HG02943 (cell line): ENCODE data around the gene TNS3.
"Not testable (repeated sequence)": the region's sequence is repeated elsewhere in the genome, so short reads cannot be mapped to it uniquely, and the experiment has no call there.

Source experiments
- ATAC-seq: cut with Tn5 transposase; IDR thresholded peaks from one replicate; pipeline ENCODE4 v1.9.1; 2021; ENCODE audit warnings: mild to moderate bottlenecking, low read depth, moderate library complexity; ENCODE audit not compliant: unreplicated experiment

The TNS3 gene

DNA sequence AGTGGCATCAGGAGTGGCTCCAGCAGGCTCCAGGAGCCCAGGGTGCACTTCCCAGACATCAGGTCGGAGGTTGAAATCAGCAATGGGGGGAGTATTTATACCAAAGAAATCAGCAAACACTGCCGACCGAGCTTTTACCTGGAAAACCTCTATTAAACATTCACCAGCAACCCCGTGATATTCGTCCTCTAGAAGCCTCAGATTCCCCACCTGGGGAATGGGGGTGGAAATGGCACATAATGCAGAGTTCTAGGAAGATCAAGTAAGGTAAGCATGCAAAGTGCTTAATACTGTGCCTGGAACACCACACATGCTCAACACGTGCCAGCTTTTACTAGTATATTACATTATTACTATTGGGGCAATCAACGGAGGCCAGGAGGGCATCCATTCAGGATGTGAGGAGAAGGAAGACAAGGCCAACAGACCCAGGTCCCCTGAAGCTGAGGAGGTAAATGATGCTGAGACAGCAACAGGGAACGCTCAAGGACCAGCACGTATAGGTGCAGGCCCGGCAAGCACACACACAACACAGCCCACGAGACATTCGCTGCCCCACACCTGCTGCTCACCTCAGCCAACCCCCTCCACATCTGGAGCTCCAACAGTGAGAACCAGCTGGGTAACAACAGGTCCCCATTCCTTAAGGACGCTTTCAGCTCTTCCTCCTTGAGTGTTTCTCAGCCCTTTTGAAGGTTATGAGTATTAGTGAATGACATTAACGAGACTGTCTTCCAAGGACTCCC, 125.5 kb downstream of the TNS3 start:
- no peak for ATAC-seq

DNA sequence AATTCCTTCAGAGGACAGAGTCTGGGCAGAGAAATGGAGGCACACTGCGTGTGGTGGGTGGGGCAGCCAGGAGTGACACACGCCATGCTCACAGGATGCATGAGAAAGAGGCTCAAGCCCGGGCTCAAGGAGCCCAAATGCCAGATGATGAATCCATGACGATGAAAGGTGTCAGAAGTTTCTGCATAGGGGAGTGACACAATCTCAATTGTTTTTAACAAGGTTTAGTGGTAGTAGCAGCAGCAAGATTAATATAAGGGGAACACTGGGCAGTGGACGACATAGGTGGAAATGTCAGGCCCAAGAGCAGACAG, 126.1 kb downstream of the TNS3 start:
- no peak for ATAC-seq

DNA sequence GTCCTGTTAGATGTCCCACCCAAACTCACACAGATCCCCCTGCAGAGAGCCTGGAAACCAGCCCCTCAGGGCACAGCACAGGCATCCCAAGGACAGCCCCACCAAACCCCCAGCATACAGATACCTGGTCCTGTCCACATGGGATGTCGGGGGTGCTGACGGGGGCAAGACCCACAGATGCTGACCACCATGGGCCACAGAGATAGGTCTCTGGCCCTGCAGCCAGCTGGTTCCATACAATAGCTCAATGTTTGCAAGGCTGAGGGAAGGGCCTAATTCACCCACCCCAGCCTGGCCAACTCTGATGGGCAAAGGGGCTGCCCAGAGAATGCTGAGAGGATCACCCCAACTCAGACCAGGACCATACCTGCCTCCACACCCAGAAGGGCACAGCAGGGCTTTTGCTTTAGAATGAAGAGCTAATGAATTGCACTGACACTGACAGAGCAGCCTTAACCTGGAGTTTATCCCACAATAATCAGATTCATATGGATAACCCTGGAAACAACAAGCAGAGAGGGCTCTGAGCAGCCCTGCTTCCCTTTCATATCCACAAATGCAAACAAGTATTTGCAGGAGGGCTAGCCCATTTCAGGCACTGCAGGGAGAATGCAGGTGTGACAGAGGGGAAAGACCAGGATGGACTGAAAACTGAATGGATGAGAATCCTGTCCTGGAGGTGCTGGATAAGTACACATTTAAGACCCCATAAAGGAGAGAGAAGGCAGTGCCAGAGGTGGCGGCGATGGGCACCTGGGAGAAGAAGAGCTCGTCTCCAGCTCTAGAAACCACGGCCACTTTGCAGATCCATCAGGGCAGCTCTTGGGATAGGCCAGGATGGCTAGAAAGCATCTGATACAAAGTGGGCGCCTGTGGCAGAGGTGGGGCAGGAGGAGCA, 126.7 kb downstream of the TNS3 start:
- ATAC-seq, result no peak

DNA sequence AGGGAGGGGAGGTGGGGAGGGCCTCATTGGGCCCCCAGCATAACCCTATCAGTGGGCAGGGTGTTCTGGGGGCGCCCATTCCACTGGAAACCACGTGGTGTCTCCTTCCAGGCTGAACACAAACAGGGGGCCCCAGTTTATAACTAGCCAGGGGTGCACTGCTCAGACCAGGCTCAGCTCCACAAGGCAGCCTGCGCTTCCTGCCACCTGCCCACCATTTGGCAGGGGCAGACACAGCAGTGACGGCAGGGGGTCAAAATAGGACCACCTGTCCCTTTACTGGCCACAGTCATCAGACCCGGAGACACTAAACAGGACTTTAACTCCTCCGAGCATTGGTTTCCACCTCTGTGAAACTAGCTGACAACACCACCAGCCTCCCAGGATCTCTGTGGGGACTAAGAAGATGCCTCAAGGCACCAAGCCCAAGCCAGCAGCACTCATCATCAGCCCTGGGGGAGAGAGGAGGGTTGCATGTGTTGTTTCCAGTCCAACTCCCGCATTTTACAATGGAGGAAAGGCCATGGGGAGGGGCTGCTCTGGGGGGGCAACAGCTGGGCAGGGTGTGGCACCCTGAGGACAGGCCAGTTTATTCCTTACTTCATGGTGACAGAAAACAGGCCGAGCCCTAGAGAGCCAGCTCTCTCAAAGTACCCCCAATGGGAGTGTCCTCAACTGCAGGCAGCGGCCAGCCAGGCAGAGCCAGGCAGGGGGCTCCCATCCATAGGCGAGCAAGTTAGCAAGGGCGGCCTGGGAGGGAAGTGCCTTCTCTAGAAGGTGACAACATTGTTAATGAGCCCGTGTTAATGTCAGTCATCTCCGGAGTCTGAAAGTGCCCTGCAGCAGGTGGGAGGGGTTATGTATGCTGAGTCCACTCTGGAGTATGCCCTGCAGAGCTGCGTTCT, 127.6 kb downstream of the TNS3 start:
- ATAC-seq, result no peak

DNA sequence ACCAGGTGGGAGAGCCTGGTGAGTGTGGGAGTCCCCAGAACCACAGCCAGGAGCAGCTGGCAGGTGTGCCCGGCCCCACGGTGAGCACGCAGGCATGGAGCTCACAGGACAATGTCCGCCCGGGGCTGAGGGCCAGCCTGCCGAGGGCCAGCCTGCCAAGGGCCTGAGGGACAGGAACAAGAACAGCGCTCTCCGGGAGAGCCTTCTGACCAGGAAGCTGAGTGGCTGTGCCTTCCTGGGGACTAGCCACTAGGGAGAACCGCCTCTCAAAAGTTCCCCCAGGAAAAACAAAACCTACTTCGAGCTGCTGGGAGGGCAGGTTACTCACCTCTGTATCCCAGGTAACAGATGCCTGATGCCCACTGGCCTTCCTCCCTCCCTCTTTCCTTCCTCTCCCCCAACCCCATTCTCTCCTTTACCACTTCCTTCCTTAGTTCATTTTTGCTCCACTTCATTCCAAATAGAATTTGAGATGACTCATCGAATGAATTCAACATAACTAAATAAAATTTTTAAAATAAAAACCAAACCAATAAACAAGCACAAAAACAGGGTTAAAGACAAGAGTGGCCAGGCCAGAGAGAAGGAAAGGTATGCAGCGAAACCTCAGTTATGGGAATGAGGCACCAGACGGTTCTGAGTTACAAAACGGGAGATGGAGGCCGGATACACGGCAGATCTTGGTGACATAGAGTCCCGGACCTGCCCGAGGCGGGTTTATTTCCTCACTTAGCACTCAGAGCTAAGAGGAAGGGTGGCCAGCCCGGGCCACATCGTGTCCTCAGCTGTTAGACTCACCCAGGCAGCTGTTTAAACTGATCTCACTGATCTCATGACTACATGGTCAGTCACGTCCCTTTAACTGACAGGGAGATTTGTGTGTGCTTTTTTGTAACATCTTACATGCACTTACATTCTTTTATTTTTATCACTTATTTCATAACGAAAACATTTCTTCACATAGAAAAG, 128.5 kb downstream of the TNS3 start:
- no peak for ATAC-seq

DNA sequence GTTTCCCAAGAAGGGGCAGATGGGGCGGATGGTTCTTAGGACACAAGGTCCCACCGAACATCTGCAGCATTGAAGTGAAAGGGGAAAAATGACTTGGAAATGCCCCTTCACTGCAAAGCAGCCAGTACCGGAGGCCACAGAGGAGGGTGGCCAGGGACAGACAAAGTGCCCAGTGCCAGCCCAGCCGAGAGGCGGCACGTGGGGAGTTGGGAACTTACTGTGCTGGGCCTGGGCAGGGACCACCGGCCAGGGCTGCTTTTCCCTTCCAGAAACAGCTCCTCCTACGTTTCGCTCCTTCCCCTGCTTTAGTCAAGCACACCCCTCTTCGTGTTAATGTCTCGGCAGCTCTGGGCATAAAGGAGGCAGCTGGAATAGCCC, 129.2 kb downstream of the TNS3 start:
- no peak for ATAC-seq

DNA sequence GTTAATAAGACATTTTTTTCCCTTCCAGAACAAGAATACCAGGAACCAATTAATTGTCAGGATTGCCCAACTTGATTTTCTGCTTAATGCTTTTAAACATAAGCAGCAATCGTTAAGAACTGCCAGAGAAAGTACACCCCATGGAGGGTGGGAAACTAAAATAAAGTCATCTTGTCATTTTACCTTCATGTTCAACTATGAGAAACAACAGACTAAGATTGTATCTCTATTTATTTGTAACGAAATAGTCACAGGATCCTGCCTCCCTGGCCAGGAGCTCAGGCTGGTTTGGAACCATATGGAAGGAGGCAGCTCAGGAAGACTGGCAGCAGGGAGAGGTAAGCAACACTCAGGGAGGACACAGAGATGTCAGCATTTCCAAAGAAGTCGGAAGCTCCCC, 129.6 kb downstream of the TNS3 start:
- no peak for ATAC-seq

DNA sequence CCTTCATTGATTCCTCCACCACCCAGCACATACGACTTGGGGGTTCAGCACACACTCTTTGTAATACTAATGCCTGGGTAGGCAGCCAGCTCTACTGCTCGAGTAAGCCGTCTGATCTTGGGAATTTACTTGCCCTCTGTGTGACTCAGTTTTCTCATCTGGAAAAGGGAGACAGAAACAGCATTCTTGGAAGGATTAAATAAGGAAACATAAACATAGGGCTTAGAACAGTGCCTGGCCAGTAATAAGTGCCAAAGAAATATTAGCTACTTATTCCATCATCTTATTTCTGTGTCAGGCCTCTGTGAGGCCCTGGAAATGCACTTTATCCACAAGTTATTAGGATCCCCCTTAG, 130.1 kb downstream of the TNS3 start:
- no peak for ATAC-seq

DNA sequence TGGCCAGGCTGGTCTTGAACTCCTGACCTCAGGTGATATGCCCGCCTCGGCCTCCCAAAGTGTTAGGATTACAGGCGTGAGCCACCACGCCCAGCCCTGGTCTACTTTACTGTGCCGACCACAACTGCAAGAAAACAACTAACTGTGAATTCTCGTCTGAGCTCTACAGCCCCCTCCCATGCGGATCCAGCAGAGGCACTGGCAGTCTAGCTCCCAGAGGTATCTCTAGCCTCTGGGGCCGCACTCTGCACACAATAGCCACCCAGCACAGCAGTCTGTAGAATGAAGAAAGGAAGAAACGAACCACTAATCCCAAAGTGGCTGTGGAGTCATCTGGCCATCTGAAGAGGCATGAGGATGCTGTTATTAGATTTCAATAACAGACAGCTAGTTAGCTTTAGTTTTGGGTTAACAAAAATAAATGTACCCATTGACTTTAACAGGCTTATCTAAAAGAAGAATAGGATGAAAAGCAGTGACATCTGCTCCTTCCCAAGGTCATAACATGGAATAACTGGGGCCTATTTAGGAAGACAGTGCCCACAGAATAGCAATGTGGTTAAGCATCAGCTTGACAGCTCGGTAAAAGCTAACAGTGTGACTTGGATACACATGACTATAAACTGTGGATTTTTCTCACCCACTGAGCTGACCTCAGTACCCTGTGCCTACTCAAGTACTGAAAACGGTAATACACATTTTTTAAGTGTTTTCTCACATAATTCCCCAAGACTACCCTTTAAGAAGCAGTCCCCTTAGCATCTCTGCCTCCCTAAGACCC, 131.9 kb downstream of the TNS3 start:
- no peak for ATAC-seq

DNA sequence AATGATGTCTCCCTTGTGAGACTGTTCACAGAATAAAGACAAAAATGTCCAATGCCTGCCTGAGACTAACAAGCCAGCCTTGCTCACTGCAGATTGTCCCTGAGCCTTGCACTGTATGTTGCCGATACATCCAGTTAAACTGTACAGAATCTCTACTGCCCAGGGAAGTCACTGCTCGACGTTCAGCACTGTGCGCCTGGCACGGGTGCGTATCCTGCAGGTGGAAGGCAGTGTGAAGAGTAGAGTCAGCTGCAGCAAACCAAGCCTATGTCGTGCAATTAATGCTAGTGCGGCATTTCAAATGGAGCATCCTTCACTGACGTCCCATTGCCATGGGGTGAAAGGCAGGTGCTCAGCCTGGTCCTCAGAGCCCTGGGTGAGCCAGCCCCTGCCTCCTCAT, 132.9 kb downstream of the TNS3 start:
- no peak for ATAC-seq

DNA sequence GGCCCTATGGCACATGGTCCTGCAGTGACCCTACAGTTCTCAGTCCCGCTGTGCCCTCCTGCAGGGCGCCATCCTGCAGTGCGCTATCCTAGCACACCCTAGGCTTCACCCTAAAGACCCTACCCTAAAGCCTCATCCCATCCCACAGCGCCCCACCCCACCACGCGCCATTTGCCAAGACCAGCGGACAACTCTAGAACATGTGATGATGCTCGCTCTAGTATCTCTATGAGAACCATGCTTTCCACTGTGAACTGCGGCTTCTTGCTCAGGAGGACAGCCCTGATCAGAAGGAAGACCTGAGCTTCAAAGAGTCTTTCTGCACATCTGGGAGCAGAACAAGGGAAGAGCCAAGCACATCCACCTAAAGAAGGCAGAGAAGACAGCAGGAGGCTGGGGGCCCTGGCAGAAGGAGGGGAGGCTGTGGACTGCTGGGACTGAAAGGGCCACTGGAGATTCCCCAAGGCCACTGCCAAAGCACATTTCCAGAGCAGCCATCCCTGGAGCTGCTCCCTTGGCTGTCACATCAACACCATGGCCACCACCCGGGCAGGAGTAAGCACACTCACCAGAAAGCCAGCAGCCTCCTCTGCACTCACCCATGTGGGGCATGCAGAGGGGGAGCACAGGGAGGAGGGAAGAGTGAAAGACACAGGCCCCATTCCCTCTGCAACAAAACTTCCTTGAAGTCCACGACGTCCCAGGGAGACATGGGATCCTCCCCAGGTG, 134.1 kb downstream of the TNS3 start:
- ATAC-seq, result no peak

DNA sequence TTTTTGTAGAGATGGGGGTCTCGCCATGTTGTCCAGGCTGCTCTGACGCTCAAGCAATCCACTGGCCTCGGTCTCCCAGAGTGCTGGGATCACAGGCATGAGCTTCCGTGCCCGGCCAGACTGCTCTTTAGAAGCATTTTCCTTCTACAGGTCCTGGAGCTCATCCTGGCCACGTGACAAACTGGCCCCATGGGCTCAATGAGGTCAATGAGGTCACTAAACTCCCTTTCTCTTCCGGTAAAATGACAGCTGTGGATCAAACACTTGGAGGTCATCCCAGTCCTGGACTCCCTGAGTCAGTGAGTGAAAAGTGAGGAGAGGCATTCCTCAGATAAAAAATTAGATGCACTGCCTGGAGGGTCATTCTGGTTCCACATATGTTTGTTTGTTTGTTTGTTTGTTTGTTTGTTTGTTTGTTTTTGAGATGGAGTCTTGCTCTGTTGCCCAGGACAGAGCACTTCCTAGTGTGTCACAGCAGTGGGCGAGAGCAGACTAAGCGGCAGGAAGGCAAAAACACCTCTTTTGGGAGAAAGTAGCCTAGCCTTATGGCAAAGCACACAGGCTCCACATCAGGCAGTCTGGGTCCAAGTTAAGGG, 134.9 kb downstream of the TNS3 start:
- no peak for ATAC-seq

DNA sequence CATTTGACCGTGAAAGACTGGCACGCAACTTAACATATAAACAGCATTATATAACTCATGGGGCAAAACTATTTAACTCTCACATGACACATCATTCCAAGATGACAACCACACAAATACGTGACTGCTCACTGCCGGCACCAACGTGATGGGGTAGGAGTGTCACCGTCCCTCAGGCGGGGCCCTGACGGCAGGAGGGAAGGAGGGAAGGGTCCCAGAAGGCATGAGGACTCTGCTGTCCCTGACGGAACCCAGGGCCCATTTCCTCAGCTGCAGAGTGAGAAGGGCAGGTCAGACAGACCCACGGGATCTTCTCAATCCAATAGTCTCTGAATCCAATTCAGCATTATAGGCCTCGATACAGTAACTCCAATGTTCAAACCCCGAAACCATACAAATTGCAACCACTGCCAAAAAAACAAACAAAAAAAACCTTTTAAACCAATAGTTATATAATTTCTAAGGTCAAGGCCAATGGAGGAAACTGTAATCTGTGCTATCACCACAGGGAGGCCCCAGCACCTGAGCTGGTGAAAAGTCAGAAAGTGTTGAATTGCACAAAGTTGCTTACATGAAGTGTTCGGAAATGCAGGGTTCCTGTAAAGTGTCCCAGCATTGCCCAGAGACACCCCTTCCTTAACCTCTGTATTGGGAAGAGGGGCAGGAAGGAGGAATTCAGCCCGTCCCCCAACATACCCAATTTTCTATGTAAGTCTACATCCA, 137.4 kb downstream of the TNS3 start:
- no peak for ATAC-seq

DNA sequence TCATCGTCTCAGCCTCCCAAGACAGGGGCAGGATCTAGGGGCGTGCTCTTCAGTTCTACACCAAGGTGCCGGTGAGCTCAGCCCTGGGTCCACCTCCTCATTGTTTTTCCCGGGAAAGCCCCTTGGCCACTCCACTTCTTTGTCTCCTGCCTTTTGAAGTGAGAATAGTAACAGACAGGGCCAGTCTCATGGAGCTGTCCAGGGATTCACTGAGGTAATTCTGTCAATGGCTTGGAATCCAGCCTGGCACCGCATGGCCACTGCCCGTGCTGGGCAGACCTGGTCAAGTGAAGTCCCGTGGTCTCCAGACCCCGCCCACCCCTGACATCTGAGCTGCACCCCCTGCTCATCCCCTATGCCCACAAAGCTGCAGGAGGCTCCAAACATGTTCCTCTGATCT, 138.9 kb downstream of the TNS3 start:
- no peak for ATAC-seq

DNA sequence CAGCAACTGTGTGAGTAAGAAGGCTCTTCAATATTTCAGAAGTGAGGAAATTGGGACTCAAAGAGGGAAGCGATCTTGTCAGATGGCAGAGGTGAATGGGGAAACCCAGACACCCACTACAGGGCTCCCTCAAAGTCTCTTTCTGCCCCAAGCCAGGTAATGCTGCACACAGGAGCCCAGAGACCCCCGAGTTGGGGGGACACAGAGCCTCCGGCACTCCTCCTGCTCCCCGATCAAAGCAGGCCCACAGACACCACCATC, 139.4 kb downstream of the TNS3 start:
- ATAC-seq, result no peak

DNA sequence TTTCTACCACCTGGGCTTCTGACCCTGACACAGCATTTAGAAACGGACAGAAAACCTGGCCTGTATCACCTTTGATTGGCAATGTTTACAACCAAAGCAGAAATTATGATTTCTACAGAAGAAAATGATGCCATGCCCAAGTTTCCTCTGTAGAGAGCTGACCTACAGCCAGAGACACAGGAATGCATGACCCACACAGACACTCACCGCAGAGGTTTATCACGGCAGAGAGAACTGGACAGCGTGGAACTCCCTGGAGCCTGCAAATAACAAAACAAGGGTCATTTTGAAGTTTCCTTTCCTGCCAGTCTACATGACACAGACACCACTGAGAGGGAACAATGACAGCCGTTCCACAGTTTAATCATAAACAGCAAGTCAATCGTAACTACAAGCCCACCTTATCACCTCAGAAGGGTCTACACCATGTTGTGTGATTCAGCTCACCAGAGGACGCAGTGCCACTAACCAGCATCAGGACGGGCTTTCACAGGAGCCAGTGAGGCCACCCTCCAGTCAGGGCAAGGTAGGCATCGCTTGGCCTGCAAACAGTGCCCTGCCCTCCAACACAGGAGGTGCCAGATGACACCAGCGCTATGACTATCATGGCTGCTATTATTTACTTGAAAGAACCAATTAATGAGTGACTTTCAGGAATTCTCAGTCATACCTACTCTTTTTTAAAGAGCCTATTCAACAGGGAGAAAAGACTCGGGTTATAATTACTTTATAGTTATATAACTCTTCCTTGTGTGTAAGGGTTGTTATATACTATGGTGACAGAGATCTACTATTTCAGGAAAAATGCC, 139.9 kb downstream of the TNS3 start:
- no peak for ATAC-seq

DNA sequence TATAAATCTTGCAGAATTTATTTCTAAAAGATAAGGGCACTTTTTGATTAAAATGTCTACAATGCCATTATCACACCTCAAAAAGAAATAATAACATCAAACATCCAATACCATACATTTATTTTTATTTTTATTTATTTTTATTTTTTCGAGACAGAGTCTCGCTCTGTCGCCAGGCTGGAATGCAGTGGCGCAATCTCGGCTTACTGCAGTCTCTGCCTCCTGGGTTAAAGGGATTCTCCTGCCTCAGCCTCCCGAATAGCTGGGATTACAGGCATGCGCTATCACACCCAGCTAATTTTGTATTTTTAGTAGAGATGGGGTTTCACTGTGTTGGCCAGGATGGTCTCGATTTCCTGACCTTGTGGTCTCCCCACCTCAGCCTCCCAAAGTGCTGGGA, 140.9 kb downstream of the TNS3 start:
- ATAC-seq, result not testable (repeated sequence)
